ENCODE measurements around the gene GSC2. TPM values are rescaled to one million over a fixed set of nuclear protein-coding genes. Genes with fewer than 3 reads are reported as not detected.

GSC2 gene
- total RNA-seq, 3 donors from 2014 or later (not counting 1 experiment from before 2014, with no cell fraction given): not detected

GRCh38 chr22:19143967-19144400 is 6.1 kb downstream of the GSC2 start:
- Histone ChIP-seq H3K4me3 (ENCODE audit: low read length) (peak overlapping the region; percentile 73), H3K27me3 (ENCODE audit: control insufficient read depth, insufficient read depth, low read length) (peaks cover 5% of the 10 kb centered on the region), H3K27ac (ENCODE audit: low read length) (peak overlapping the region; percentile 86), H3K9me3 (ENCODE audit: control insufficient read depth, insufficient read depth, low read length) (no peaks in the 10 kb centered on the region), H3K4me1 (ENCODE audit: control insufficient read depth, insufficient read depth, low read length) (peaks cover 14% of the 10 kb centered on the region), H3K36me3 (ENCODE audit: control insufficient read depth, insufficient read depth, low read length) (peaks cover 33% of the 10 kb centered on the region)
- H3K9me3 Mint-ChIP-seq: no peaks in the 10 kb centered on the region
- peaks cover 10 to 14% of the 10 kb centered on the region in 2 donors for H3K27me3 Mint-ChIP-seq (ENCODE audit: low read depth in 2 of 2)
- WGBS (ENCODE audit: insufficient coverage): 2% methylated on average over 17 of the region's 17 CpGs
- peak overlapping the region; percentile 99 to 100 for H3K27ac Mint-ChIP-seq
- ATAC-seq (peak; percentile 38 to 52 (median 41)), DNase-seq (peak; percentile 51 to 64)
- peak overlapping the region; percentile 100 for H3K4me3 Mint-ChIP-seq
- intact Hi-C loops (cut with micrococcal nuclease): loop anchor here (1.0 kb wide), 3 partner anchors 22 to 486 kb away; partner anchors contain the start of genes CDC45, DGCR2 and UFD1
- H3K4me1 Mint-ChIP-seq: peaks cover 17 to 22% of the 10 kb centered on the region in 2 donors
- no peak for TF ChIP-seq CTCF (IDR thresholded peaks at IDR 0.05)
- H3K36me3 Mint-ChIP-seq: no peaks in the 10 kb centered on the region

GRCh38 chr22:19143212-19143611 is 6.9 kb downstream of the GSC2 start:
- Histone ChIP-seq H3K27ac (ENCODE audit: low read length) (no peak overlapping the region), H3K4me3 (ENCODE audit: low read length) (no peak overlapping the region), H3K4me1 (ENCODE audit: control insufficient read depth, insufficient read depth, low read length) (peaks cover 12% of the 10 kb centered on the region), H3K9me3 (ENCODE audit: control insufficient read depth, insufficient read depth, low read length) (no peaks in the 10 kb centered on the region), H3K36me3 (ENCODE audit: control insufficient read depth, insufficient read depth, low read length) (peaks cover 41% of the 10 kb centered on the region), H3K27me3 (ENCODE audit: control insufficient read depth, insufficient read depth, low read length) (no peaks in the 10 kb centered on the region)
- Mint-ChIP-seq H3K36me3 (no peaks in the 10 kb centered on the region), H3K9me3 (no peaks in the 10 kb centered on the region), H3K4me1 (peaks cover 17 to 22% of the 10 kb centered on the region in 2 donors), H3K27ac (peak overlapping the region; percentile 99 to 100), H3K4me3 (peak overlapping the region; percentile 100), H3K27me3 (ENCODE audit: low read depth in 2 of 2) (peaks cover 10 to 14% of the 10 kb centered on the region in 2 donors)
- TF ChIP-seq CTCF (IDR thresholded peaks at IDR 0.05): no peak
- DNase-seq (no peak), ATAC-seq (no peak)
- intact Hi-C loops (cut with micrococcal nuclease): no loop called here
- WGBS (ENCODE audit: insufficient coverage): 95% methylated on average over 4 of the region's 5 CpGs

- Histone ChIP-seq H3K36me3 (ENCODE audit: control insufficient read depth, insufficient read depth, low read length) (peaks cover 48% of the 10 kb centered on the region), H3K27me3 (ENCODE audit: control insufficient read depth, insufficient read depth, low read length) (no peaks in the 10 kb centered on the region), H3K9me3 (ENCODE audit: control insufficient read depth, insufficient read depth, low read length) (no peaks in the 10 kb centered on the region), H3K27ac (ENCODE audit: low read length) (no peak overlapping the region), H3K4me1 (ENCODE audit: control insufficient read depth, insufficient read depth, low read length) (peaks cover 12% of the 10 kb centered on the region), H3K4me3 (ENCODE audit: low read length) (no peak overlapping the region)
- Mint-ChIP-seq H3K36me3 (no peaks in the 10 kb centered on the region), H3K4me3 (peak overlapping the region; percentile 28), H3K9me3 (no peaks in the 10 kb centered on the region), H3K4me1 (peaks cover 17 to 22% of the 10 kb centered on the region in 2 donors), H3K27ac (no peak overlapping the region), H3K27me3 (ENCODE audit: low read depth in 2 of 2) (peaks cover 2 to 11% of the 10 kb centered on the region in 2 donors)
- intact Hi-C loops (cut with micrococcal nuclease): no loop called here
- TF ChIP-seq CTCF (IDR thresholded peaks at IDR 0.05): no peak
- DNase-seq: no peak
- no peak for ATAC-seq
- WGBS (ENCODE audit: insufficient coverage): 99% methylated on average over 9 of the region's 9 CpGs
Measured at GRCh38 chr22:19142394-19142793, 7.7 kb downstream of the GSC2 start.

- H3K4me3 ChIP-seq (ENCODE audit: low read length): no peak overlapping the region
- H3K36me3 ChIP-seq (ENCODE audit: control insufficient read depth, insufficient read depth, low read length): peaks cover 65% of the 10 kb centered on the region
- Mint-ChIP-seq H3K4me1 (peaks cover 17 to 34% of the 10 kb centered on the region in 2 donors), H3K36me3 (no peaks in the 10 kb centered on the region), H3K27ac (no peak overlapping the region), H3K27me3 (ENCODE audit: low read depth in 2 of 2) (no peaks in the 10 kb centered on the region), H3K4me3 (no peak overlapping the region), H3K9me3 (no peaks in the 10 kb centered on the region)
- no peaks in the 10 kb centered on the region for H3K27me3 ChIP-seq (ENCODE audit: control insufficient read depth, insufficient read depth, low read length)
- TF ChIP-seq CTCF (IDR thresholded peaks at IDR 0.05): no peak
- no peak for ATAC-seq
- 97% methylated on average over 5 of the region's 5 CpGs for WGBS (ENCODE audit: insufficient coverage)
- no peak for DNase-seq
- intact Hi-C loops (cut with micrococcal nuclease): no loop called here
- no peaks in the 10 kb centered on the region for H3K9me3 ChIP-seq (ENCODE audit: control insufficient read depth, insufficient read depth, low read length)
- H3K4me1 ChIP-seq (ENCODE audit: control insufficient read depth, insufficient read depth, low read length): peaks cover 12% of the 10 kb centered on the region
- H3K27ac ChIP-seq (ENCODE audit: low read length): no peak overlapping the region
Measured at GRCh38 chr22:19139974-19140373, 10.1 kb downstream of the GSC2 start.

Data from natural killer cell (primary cell).